Upper lobe of left lung (tissue), 6 donors: ENCODE data around the gene DAPK2. TPM values are rescaled to one million over a fixed set of nuclear protein-coding genes. Genes with fewer than 3 reads are reported as not detected.

Experiments
- ATAC-seq, 2 donors: fragments of 200-7000 bp; cut with Tn5 transposase; one replicate each; pipeline ENCODE4 v1.9.1; 2022; ENCODE audit warnings: mild to moderate bottlenecking in 2 of 2, moderate library complexity in 2 of 2; ENCODE audit not compliant: low FRiP score in 2 of 2
- DNase-seq, 2 donors: peaks; one replicate each; pipeline ENCODE4 v3.0.0-alpha.2; 2019 to 2020
- H3K27ac ChIP-seq, 4 donors: fragments of 200-600 bp; sonication (generic); one replicate each; pipeline ENCODE4 v1.5.1; 2016 to 2019
- H3K27me3 ChIP-seq, 4 donors: fragments of 200-600 bp; sonication (generic); one replicate each; pipeline ENCODE4 v1.5.1; 2017 to 2019
- H3K36me3 ChIP-seq, 4 donors: fragments of 200-600 bp; sonication (generic); one replicate each; pipeline ENCODE4 v1.5.1; 2016 to 2019
- H3K4me1 ChIP-seq, 4 donors: fragments of 200-600 bp; sonication (generic); one replicate each; pipeline ENCODE4 v1.5.1; 2018 to 2019
- H3K4me3 ChIP-seq, 4 donors: fragments of 200-600 bp; sonication (generic); one replicate each; pipeline ENCODE4 v1.5.1; 2017 to 2019; ENCODE audit warnings: mild to moderate bottlenecking in 2 of 4, moderate library complexity in 1 of 4
- H3K9me3 ChIP-seq, 4 donors: fragments of 200-600 bp; sonication (generic); one replicate each; pipeline ENCODE4 v1.5.1; 2018 to 2019
- CTCF ChIP-seq, 6 experiments: fragments of 450-650 bp in 4 of 6; fragments of 200-600 bp in 2 of 6; sonication (generic) in 2 of 6; IDR thresholded peaks; one replicate each; pipeline ENCODE4 v1.5.1; 2016 to 2019; ENCODE audit warnings: antibody characterized with exemption in 6 of 6
- EP300 ChIP-seq, 4 donors: sonication (generic); formaldehyde crosslinking; IDR thresholded peaks; one replicate each; pipeline ENCODE4 v1.5.1; 2017; ENCODE audit warnings: antibody characterized with exemption in 4 of 4, control low read depth in 2 of 4
- POLR2A ChIP-seq, 4 donors: fragments of 450-650 bp; IDR thresholded peaks; one replicate each; pipeline ENCODE4 v1.5.1; 2016 to 2017; ENCODE audit warnings: antibody characterized with exemption in 4 of 4, mild to moderate bottlenecking in 2 of 4
- POLR2AphosphoS5 ChIP-seq, 2 donors: sonication (generic); formaldehyde crosslinking; IDR thresholded peaks; one replicate each; pipeline ENCODE4 v1.5.1; 2017; ENCODE audit warnings: antibody characterized with exemption in 2 of 2
- WGBS, 2 donors: methylation state at CpG; one replicate each; pipeline ENCODE4 v1.1.5; 2017 to 2018; 5-methylcytosine and 5-hydroxymethylcytosine counted together
- total RNA-seq, 6 donors: library from RNA; depleted of rRNA in 4 of 6; stranded (reverse); fragments of >200 nt in 4 of 6; gene quantifications; one replicate each; pipeline versions ENCODE4 v1.1.0 to v1.2.1, GENCODE V29; 2016 to 2021
- donor health status: DM: no; HTN: no; CAD: no; lungs with moderate emphysema.
- donor health status: DM: no; HTN: yes; CAD: no; lungs with severe emphysema.

Gene DAPK2
- total RNA-seq, 6 donors from 2014 or later: 58.3 to 270 (median 136) TPM

GRCh38 chr15:64051093-64051402, 4.8 kb upstream of the DAPK2 start:
- Histone ChIP-seq H3K4me3 (no peak overlapping the region), H3K27ac (no peak overlapping the region), H3K27me3 (no peaks in the 10 kb centered on the region), H3K4me1 (peaks cover 19 to 27% (median 24%) of the 10 kb centered on the region in 4 donors), H3K9me3 (no peaks in the 10 kb centered on the region), H3K36me3 (no peaks in the 10 kb centered on the region)
- ATAC-seq (no peak), DNase-seq (no peak)
- 89 to 98% methylated on average over 2 of the region's 2 CpGs for WGBS, 2 donors
- TF ChIP-seq POLR2A (IDR thresholded peaks at IDR 0.05): no peak
- TF ChIP-seq POLR2AphosphoS5 (IDR thresholded peaks at IDR 0.05): no peak
- TF ChIP-seq EP300 (IDR thresholded peaks at IDR 0.05): no peak
- no peak for TF ChIP-seq CTCF (IDR thresholded peaks at IDR 0.05)

DNA sequence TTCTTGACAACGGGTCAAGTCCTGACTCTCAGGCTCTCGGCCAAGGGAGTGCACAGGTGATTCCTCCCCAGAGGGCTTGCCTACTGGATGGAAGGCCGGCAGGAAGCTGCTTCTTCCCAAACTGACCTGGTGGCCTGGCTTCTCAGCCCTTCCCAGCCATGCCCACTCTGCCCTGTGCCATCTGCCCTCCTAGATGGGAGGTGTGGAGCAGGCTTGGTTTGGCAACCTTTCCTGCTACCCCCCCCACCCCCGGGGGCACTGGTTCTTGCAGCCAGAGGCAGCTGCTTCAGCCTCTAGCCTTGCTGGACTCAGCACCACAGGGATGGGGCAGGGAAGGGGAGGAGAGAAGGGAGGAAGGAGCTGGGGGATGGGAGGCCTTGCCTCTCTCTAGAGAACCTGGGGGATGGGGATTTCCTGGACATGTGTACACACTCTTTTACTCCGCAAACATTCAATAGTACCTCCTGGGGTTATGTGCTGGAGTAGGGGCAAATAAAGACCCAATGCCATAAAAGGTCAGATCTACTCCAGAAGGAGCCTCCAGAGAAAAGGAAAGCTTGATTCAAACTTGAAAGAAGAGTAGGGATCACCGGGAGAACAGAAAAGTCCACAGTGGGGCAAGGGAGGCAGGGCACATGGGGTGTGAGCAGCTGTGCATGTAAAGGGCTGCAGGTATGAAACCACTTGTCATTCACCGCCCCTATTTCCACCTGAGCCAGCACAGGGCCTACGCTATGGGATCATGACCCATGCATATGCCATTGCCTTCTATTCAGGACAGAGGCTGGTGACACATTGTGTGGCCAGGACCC, 4.2 kb upstream of the DAPK2 start:
- H3K36me3 ChIP-seq: no peaks in the 10 kb centered on the region
- H3K4me1 ChIP-seq: peaks cover 22 to 30% (median 27%) of the 10 kb centered on the region in 4 donors
- peak in 1 of 2 donors; percentile 38 for ATAC-seq
- WGBS, 2 donors: 45 to 64% methylated on average over 5 to 8 of the region's 8 CpGs
- no peak overlapping the region for H3K4me3 ChIP-seq
- H3K9me3 ChIP-seq: no peaks in the 10 kb centered on the region
- DNase-seq: peak; percentile 22 to 75
- TF ChIP-seq EP300 (IDR thresholded peaks at IDR 0.05) (no peak), POLR2AphosphoS5 (IDR thresholded peaks at IDR 0.05) (no peak), CTCF (IDR thresholded peaks at IDR 0.05) (no peak), POLR2A (IDR thresholded peaks at IDR 0.05) (no peak)
- H3K27ac ChIP-seq: peak overlapping the region in 1 of 4 donors; percentile 41
- no peaks in the 10 kb centered on the region for H3K27me3 ChIP-seq

- Histone ChIP-seq H3K4me1 (peaks cover 25 to 43% (median 39%) of the 10 kb centered on the region in 4 donors), H3K36me3 (no peaks in the 10 kb centered on the region), H3K27me3 (no peaks in the 10 kb centered on the region), H3K27ac (peak overlapping the region in 2 of 4 donors; percentile 45 to 48), H3K9me3 (no peaks in the 10 kb centered on the region), H3K4me3 (no peak overlapping the region)
- 76 to 79% methylated on average over 1 of the region's 1 CpG for WGBS, 2 donors
- TF ChIP-seq EP300 (IDR thresholded peaks at IDR 0.05) (no peak), POLR2AphosphoS5 (IDR thresholded peaks at IDR 0.05) (no peak), CTCF (IDR thresholded peaks at IDR 0.05) (no peak), POLR2A (IDR thresholded peaks at IDR 0.05) (no peak)
- ATAC-seq (no peak), DNase-seq (no peak)
Observed at GRCh38 chr15:64048781-64049460, 2.6 kb upstream of the DAPK2 start.

GRCh38 chr15:64045774-64046420, 388 bp downstream of the DAPK2 start:
- DNase-seq: peak in 1 of 2 donors; percentile 31
- Histone ChIP-seq H3K9me3 (no peaks in the 10 kb centered on the region), H3K4me3 (peak overlapping the region; percentile 30 to 79 (median 77)), H3K27ac (peak overlapping the region; percentile 63 to 89 (median 79)), H3K27me3 (no peaks in the 10 kb centered on the region), H3K4me1 (peaks cover 29 to 45% (median 41%) of the 10 kb centered on the region in 4 donors), H3K36me3 (no peaks in the 10 kb centered on the region)
- peak in 1 of 2 donors; percentile 31 for ATAC-seq
- WGBS, 2 donors: 37 to 73% methylated on average over 5 to 17 of the region's 76 CpGs
- TF ChIP-seq POLR2AphosphoS5 (IDR thresholded peaks at IDR 0.05): no peak
- TF ChIP-seq EP300 (IDR thresholded peaks at IDR 0.05): no peak
- TF ChIP-seq CTCF (IDR thresholded peaks at IDR 0.05): no peak
- no peak for TF ChIP-seq POLR2A (IDR thresholded peaks at IDR 0.05)
